Nephron (organoid): ENCODE results near the gene AK9.

Experiments
- H3K27ac Mint-ChIP-seq, 3 experiments: 2 replicates each; pipeline ENCODE4 v1.8.0; 2020; ENCODE audit warnings: mixed read lengths in 3 of 3, mild to moderate bottlenecking in 2 of 3, moderate library complexity in 1 of 3
- H3K27me3 Mint-ChIP-seq: 2 replicates; pipeline ENCODE4 v1.8.0; 2021; ENCODE audit warnings: low read depth, mild to moderate bottlenecking, moderate library complexity, mixed read lengths
- H3K36me3 Mint-ChIP-seq: 2 replicates; pipeline ENCODE4 v1.8.0; 2020; ENCODE audit warnings: low read depth, mixed read lengths
- H3K4me1 Mint-ChIP-seq: 2 replicates; pipeline ENCODE4 v1.8.0; 2020; ENCODE audit warnings: mixed read lengths
- H3K4me3 Mint-ChIP-seq, 3 experiments: 2 replicates each; pipeline ENCODE4 v1.8.0; 2020; ENCODE audit warnings: mild to moderate bottlenecking in 3 of 3, mixed read lengths in 3 of 3, moderate library complexity in 2 of 3
- H3K9me3 Mint-ChIP-seq: 2 replicates; pipeline ENCODE4 v1.8.0; 2020; ENCODE audit warnings: mixed read lengths
- TF ChIP-seq, protein P1 (sequence below), 3 experiments: fragments of 200-600 bp; sonication (generic); IDR thresholded peaks; one replicate each; pipeline ENCODE4 v1.5.0; 2021; ENCODE audit warnings: antibody characterized with exemption in 3 of 3; ENCODE audit not compliant: unreplicated experiment in 3 of 3

Gene AK9

GRCh38 chr6:109662192-109662591 is 28.8 kb downstream of the AK9 start:
- Mint-ChIP-seq H3K27ac (no peak overlapping the region), H3K4me1 (no peaks in the 10 kb centered on the region), H3K4me3 (no peak overlapping the region), H3K36me3 (peaks cover 6% of the 10 kb centered on the region), H3K27me3 (no peaks in the 10 kb centered on the region), H3K9me3 (no peaks in the 10 kb centered on the region)
- TF ChIP-seq, protein P1, sequence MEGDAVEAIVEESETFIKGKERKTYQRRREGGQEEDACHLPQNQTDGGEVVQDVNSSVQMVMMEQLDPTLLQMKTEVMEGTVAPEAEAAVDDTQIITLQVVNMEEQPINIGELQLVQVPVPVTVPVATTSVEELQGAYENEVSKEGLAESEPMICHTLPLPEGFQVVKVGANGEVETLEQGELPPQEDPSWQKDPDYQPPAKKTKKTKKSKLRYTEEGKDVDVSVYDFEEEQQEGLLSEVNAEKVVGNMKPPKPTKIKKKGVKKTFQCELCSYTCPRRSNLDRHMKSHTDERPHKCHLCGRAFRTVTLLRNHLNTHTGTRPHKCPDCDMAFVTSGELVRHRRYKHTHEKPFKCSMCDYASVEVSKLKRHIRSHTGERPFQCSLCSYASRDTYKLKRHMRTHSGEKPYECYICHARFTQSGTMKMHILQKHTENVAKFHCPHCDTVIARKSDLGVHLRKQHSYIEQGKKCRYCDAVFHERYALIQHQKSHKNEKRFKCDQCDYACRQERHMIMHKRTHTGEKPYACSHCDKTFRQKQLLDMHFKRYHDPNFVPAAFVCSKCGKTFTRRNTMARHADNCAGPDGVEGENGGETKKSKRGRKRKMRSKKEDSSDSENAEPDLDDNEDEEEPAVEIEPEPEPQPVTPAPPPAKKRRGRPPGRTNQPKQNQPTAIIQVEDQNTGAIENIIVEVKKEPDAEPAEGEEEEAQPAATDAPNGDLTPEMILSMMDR (IDR thresholded peaks at IDR 0.05; ENCODE audit: unreplicated experiment in 3 of 3) = no peak

- Mint-ChIP-seq H3K9me3 (no peaks in the 10 kb centered on the region), H3K36me3 (peaks cover 3% of the 10 kb centered on the region), H3K4me3 (no peak overlapping the region), H3K27ac (no peak overlapping the region), H3K4me1 (no peaks in the 10 kb centered on the region), H3K27me3 (no peaks in the 10 kb centered on the region)
- TF ChIP-seq, protein P1 (IDR thresholded peaks at IDR 0.05; ENCODE audit: unreplicated experiment in 3 of 3) = no peak
Measured at GRCh38 chr6:109660526-109661320, 30.3 kb downstream of the AK9 start.

GRCh38 chr6:109655761-109656262 is 35.2 kb downstream of the AK9 start:
- Mint-ChIP-seq H3K4me3 (no peak overlapping the region), H3K9me3 (no peaks in the 10 kb centered on the region), H3K27ac (peak overlapping the region in 1 of 3 experiments; percentile 1), H3K36me3 (no peaks in the 10 kb centered on the region), H3K27me3 (no peaks in the 10 kb centered on the region), H3K4me1 (no peaks in the 10 kb centered on the region)
- TF ChIP-seq, protein P1 (IDR thresholded peaks at IDR 0.05; ENCODE audit: unreplicated experiment in 3 of 3) = no peak

DNA sequence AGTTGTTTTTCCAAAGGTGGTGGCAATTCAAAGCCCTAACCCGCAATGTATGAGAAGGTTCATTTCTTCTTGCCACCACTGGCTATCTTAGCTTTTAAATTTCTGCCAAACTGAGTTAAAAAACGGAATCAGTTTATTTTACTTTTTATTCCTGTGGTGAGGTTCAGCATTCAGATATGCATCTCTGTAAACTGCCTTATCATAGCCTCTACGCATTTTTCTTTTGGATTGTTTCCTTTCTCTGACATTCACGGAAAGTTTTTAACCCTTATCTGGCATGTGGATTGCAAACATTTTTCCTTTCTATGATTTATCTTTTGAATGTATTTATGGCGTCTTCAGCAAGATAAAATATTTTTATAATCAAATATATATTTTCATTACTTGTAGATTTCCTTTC is 37.7 kb downstream of the AK9 start:
- peaks cover 2% of the 10 kb centered on the region for H3K36me3 Mint-ChIP-seq
- no peaks in the 10 kb centered on the region for H3K4me1 Mint-ChIP-seq
- no peaks in the 10 kb centered on the region for H3K9me3 Mint-ChIP-seq
- no peak overlapping the region for H3K27ac Mint-ChIP-seq
- TF ChIP-seq, protein P1 (IDR thresholded peaks at IDR 0.05; ENCODE audit: unreplicated experiment in 3 of 3) = no peak
- H3K27me3 Mint-ChIP-seq = no peaks in the 10 kb centered on the region
- no peak overlapping the region for H3K4me3 Mint-ChIP-seq

GRCh38 chr6:109644131-109644530 is 46.9 kb downstream of the AK9 start:
- no peak overlapping the region for H3K27ac Mint-ChIP-seq
- TF ChIP-seq, protein P1 (IDR thresholded peaks at IDR 0.05; ENCODE audit: unreplicated experiment in 3 of 3) = no peak
- H3K27me3 Mint-ChIP-seq = no peaks in the 10 kb centered on the region
- H3K4me1 Mint-ChIP-seq = no peaks in the 10 kb centered on the region
- H3K9me3 Mint-ChIP-seq = peaks cover 14% of the 10 kb centered on the region
- peaks cover 46% of the 10 kb centered on the region for H3K36me3 Mint-ChIP-seq
- H3K4me3 Mint-ChIP-seq = no peak overlapping the region

DNA sequence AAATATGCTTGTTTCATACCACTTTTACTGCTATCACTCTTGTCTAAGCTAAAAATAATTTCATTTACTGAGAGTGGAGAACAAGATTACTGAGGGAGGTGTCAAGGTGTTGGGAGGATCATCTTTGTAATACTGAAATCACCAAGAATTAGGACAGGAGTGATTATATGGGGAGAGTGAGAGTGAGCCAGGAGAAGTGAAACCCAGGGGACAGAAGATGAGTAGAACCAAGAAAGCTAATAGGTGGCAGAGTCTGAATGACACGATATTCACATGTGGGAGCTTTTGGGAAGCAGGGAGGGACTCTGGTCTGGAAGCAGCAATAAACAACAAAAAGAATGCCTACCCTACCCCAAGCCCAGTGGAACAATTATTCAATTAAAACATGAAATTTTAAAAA is 58.6 kb downstream of the AK9 start:
- Mint-ChIP-seq H3K27ac (no peak overlapping the region), H3K36me3 (peaks cover 7% of the 10 kb centered on the region), H3K4me1 (no peaks in the 10 kb centered on the region), H3K27me3 (no peaks in the 10 kb centered on the region), H3K4me3 (no peak overlapping the region), H3K9me3 (peaks cover 2% of the 10 kb centered on the region)
- TF ChIP-seq, protein P1 (IDR thresholded peaks at IDR 0.05; ENCODE audit: unreplicated experiment in 3 of 3) = no peak
